Gastrocnemius medialis (tissue), 4 donors: ENCODE results near the gene GPRC5A.
A peak's percentile ranks its signal among the peaks of the same experiment; 100 is the strongest.

Experiments used
- CTCF ChIP-seq, 5 experiments: fragments of 450-650 bp in 3 of 5; fragments of 200-600 bp in 2 of 5; sonication (generic) in 2 of 5; IDR thresholded peaks in 4 of 5; conservative IDR thresholded peaks in 1 of 5; 1 replicate in 4 of 5; 2 replicates in 1 of 5; pipeline ENCODE4 v1.5.1; 2016 to 2019; ENCODE audit warnings: antibody characterized with exemption in 5 of 5, mild to moderate bottlenecking in 3 of 5, moderate library complexity in 3 of 5
- POLR2A ChIP-seq, 2 donors: fragments of 450-650 bp; IDR thresholded peaks; one replicate each; pipeline ENCODE4 v1.6.1; 2017; ENCODE audit warnings: antibody characterized with exemption in 2 of 2, mild to moderate bottlenecking in 2 of 2, moderate library complexity in 2 of 2

DNA sequence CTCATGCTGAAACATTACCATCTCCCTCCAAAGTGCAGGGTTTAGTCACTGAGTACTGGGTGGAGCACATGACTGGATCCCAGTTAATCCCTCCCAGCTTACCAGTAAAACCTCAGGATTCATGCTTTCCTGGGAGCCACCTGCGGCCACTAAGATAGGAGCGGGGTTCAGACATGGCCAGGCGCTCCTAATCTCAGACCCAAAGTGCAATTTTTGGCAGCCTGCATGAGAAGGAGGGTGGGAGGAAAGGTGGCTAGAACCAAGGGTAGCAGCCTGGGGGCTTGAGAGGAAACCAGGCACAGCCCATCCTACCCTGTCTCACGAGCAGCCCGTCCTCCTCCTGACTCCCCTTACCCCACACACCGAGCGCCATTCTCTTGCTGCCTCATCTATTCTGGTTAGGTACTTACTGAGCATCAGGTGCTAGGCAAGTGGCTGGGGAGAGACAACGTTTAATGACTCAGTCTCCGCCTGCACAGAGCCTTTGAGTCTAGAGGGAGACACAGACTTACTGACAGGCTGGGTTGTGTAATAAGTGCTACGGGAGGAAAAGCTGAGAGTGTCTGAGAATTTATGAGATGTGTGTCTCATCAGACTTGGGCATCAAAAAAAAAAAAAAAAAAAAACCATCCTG lies 9.9 kb downstream of the GPRC5A start:
- TF ChIP-seq CTCF (IDR thresholded peaks at IDR 0.05 in 4 of 5, conservative IDR thresholded peaks at IDR 0.05 in 1 of 5) (no peak), POLR2A (IDR thresholded peaks at IDR 0.05) (peak in 1 of 2 donors; percentile 28)
